ENCODE data around the gene SMAD5.

The SMAD5 gene

GRCh38 chr5:136162008-136162407 is 29.4 kb downstream of the SMAD5 start:
- TF ChIP-seq CTCF (IDR thresholded peaks at IDR 0.05) = no peak
- Mint-ChIP-seq H3K27me3 (ENCODE audit: low read depth, poor library complexity) (no peaks in the 10 kb centered on the region), H3K36me3 (ENCODE audit: low read depth) (peaks cover 49% of the 10 kb centered on the region)

DNA sequence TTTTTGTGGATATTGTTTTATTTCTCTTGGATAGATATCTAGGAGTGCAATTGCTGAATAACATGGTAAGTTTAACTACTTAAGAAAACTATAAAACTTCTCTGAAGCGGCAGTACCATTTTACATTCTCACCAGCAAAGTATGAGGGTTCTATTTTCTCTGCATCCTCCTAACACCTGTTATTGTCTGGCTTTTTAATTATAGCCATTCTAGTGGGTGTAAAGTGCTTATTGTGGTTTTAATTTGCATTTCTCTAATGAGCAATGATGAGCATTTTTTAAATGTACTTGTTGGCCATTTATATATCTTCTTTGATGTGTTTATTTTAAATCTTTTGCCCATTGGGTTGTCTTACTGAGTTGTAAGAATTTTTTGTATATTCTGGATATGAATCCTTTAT is 31.6 kb downstream of the SMAD5 start:
- peaks cover 47% of the 10 kb centered on the region for H3K36me3 Mint-ChIP-seq (ENCODE audit: low read depth)
- DNase-seq = no peak
- TF ChIP-seq CTCF (IDR thresholded peaks at IDR 0.05) = no peak
- no peaks in the 10 kb centered on the region for H3K27me3 Mint-ChIP-seq (ENCODE audit: low read depth, poor library complexity)
- H3K9me3 Mint-ChIP-seq = no peaks in the 10 kb centered on the region
- H3K4me1 Mint-ChIP-seq = no peaks in the 10 kb centered on the region
- no peak overlapping the region for H3K4me3 Mint-ChIP-seq
- H3K27ac Mint-ChIP-seq = no peak overlapping the region

More at GRCh38 chr5:136162008-136162407, 29.4 kb downstream of the SMAD5 start:
- no peak overlapping the region for H3K4me3 Mint-ChIP-seq
- no peak for DNase-seq
- no peaks in the 10 kb centered on the region for H3K4me1 Mint-ChIP-seq
- H3K9me3 Mint-ChIP-seq = peaks cover 2% of the 10 kb centered on the region
- no peak overlapping the region for H3K27ac Mint-ChIP-seq

DNA sequence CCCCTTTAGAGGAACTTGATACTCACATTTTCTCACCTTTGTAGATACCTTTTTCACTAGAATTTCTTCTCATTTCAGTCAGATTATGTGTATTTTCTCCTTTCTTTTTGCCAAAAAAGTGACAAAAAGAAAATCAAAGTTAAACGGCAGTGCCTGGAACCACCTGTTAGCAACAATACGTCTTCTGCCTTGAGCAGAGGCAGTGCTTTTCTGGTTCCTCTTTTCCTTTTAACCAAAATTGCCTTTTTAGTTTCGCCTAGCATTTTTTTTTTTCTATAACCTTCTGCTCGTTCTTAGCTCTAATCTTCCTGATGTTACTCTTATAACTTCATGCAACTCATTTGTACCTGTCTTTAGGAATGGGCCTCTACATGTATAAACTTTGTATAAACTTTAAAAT is 34.3 kb downstream of the SMAD5 start:
- DNase-seq = no peak
- no peaks in the 10 kb centered on the region for H3K9me3 Mint-ChIP-seq
- H3K4me1 Mint-ChIP-seq = no peaks in the 10 kb centered on the region
- H3K4me3 Mint-ChIP-seq = no peak overlapping the region
- H3K27ac Mint-ChIP-seq = no peak overlapping the region
- no peak for TF ChIP-seq CTCF (IDR thresholded peaks at IDR 0.05)
- peaks cover 65% of the 10 kb centered on the region for H3K36me3 Mint-ChIP-seq (ENCODE audit: low read depth)
- H3K27me3 Mint-ChIP-seq (ENCODE audit: low read depth, poor library complexity) = no peaks in the 10 kb centered on the region

DNA sequence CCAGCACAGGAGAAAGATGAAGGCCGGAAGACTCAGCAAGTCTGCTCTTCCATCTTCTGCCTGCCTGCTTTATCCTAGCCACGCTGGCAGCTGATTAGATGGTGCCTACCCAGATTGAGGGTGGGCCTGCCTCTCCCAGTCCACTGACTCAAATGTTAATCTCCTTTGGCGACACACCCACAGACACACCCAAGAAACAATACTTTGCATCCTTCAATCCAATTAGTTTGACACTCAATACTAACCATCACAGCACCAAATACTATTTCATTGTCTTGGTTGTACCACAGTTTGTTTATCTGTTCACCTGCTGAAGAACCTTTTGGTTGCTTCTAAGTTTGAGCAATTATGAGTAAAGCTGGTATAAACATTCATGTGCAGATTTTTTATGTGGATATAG is 36.6 kb downstream of the SMAD5 start:
- Mint-ChIP-seq H3K4me1 (no peaks in the 10 kb centered on the region), H3K27me3 (ENCODE audit: low read depth, poor library complexity) (no peaks in the 10 kb centered on the region)
- no peak for TF ChIP-seq CTCF (IDR thresholded peaks at IDR 0.05)

DNA sequence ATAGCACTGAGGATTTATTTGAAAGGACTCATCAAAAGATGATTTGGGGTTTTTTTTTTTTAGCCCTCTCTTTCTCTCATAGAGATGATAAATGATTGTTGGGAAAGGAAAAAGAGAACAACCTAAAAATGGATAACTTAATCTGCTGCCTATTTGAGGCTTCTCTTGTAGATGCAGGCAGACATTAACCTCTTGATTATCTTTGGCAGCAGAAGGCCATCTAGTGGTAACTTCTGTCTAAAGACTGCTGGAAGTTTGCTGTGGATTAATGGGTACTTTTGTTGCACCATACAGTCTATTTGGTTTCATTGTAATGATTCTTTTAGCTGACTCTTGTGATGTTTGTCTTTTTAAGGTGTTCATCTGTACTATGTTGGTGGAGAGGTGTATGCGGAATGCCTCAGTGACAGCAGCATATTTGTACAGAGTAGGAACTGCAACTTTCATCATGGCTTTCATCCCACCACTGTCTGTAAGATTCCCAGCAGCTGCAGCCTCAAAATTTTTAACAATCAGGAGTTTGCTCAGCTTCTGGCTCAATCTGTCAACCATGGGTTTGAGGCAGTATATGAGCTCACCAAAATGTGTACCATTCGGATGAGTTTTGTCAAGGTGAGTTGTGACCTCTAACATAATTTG is 41.5 kb downstream of the SMAD5 start:
- no peak overlapping the region for H3K4me3 Mint-ChIP-seq
- peaks cover 71% of the 10 kb centered on the region for H3K36me3 Mint-ChIP-seq (ENCODE audit: low read depth)
- TF ChIP-seq CTCF (IDR thresholded peaks at IDR 0.05) = peak; percentile 52
- H3K27me3 Mint-ChIP-seq (ENCODE audit: low read depth, poor library complexity) = no peaks in the 10 kb centered on the region
- no peak overlapping the region for H3K27ac Mint-ChIP-seq
- peaks cover 4% of the 10 kb centered on the region for H3K4me1 Mint-ChIP-seq
- no peak for DNase-seq
- no peaks in the 10 kb centered on the region for H3K9me3 Mint-ChIP-seq

More for the DNA sequence above, 36.6 kb downstream of the SMAD5 start:
- Mint-ChIP-seq H3K27ac (no peak overlapping the region), H3K9me3 (no peaks in the 10 kb centered on the region), H3K4me3 (no peak overlapping the region), H3K36me3 (ENCODE audit: low read depth) (peaks cover 79% of the 10 kb centered on the region)
- no peak for DNase-seq

DNA sequence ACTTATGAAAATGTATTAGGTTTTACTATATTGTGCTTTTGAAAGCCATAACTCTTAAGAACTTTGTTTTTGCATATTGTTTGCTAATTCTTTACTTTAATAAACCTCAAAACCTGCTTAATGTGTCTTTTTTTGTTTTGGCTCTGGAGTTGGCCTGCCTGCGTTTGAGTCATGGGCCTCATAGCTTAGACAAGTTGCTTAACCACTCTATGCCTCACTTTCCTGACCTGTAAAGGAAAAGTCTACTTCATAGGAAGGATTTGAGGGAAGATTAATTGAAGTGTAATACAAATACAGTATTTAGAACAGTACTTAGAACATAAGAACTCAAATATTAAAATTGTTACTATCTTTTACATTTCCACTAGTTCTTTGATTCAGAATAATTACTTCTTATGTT is 50.0 kb downstream of the SMAD5 start:
- Mint-ChIP-seq H3K27ac (no peak overlapping the region), H3K4me1 (peaks cover 5% of the 10 kb centered on the region), H3K27me3 (ENCODE audit: low read depth, poor library complexity) (no peaks in the 10 kb centered on the region), H3K9me3 (no peaks in the 10 kb centered on the region), H3K36me3 (ENCODE audit: low read depth) (peaks cover 48% of the 10 kb centered on the region), H3K4me3 (no peak overlapping the region)
- TF ChIP-seq CTCF (IDR thresholded peaks at IDR 0.05) = no peak
- DNase-seq = no peak
